Hepatocyte (in vitro differentiated cells): ENCODE data around the gene NR3C2.

Source experiments
- EZH2 ChIP-seq: fragments of 200-600 bp; sonication (generic); IDR thresholded peaks from 2 replicates; pipeline ENCODE4 v1.6.1; 2016; ENCODE audit warnings: antibody characterized with exemption, mild to moderate bottlenecking, borderline replicate concordance
- EZH2phosphoT487 ChIP-seq: fragments of 200-600 bp; sonication (generic); IDR thresholded peaks from one replicate; pipeline ENCODE4 v1.6.1; 2018; ENCODE audit warnings: antibody characterized with exemption, mild to moderate bottlenecking, low read depth, moderate library complexity; ENCODE audit not compliant: unreplicated experiment, severe bottlenecking
- TF ChIP-seq, protein P1 (sequence below): fragments of 200-600 bp; sonication (generic); IDR thresholded peaks from 2 replicates; pipeline ENCODE4 v1.5.1; 2016; ENCODE audit warnings: antibody characterized with exemption, mild to moderate bottlenecking; ENCODE audit not compliant: poor library complexity

- TF ChIP-seq, protein P1, sequence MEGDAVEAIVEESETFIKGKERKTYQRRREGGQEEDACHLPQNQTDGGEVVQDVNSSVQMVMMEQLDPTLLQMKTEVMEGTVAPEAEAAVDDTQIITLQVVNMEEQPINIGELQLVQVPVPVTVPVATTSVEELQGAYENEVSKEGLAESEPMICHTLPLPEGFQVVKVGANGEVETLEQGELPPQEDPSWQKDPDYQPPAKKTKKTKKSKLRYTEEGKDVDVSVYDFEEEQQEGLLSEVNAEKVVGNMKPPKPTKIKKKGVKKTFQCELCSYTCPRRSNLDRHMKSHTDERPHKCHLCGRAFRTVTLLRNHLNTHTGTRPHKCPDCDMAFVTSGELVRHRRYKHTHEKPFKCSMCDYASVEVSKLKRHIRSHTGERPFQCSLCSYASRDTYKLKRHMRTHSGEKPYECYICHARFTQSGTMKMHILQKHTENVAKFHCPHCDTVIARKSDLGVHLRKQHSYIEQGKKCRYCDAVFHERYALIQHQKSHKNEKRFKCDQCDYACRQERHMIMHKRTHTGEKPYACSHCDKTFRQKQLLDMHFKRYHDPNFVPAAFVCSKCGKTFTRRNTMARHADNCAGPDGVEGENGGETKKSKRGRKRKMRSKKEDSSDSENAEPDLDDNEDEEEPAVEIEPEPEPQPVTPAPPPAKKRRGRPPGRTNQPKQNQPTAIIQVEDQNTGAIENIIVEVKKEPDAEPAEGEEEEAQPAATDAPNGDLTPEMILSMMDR = no peak
- TF ChIP-seq EZH2phosphoT487 = no peak
- no peak for TF ChIP-seq EZH2
Measured at GRCh38 chr4:148225639-148226038, 216.6 kb downstream of the NR3C2 start.
